ENCODE measurements around the gene GNG11. TPM values are rescaled to one million over a fixed set of nuclear protein-coding genes. Genes with fewer than 3 reads are reported as not detected.

GNG11 gene
- total RNA-seq, result 63.4 and 106 TPM in 2 replicates

DNA sequence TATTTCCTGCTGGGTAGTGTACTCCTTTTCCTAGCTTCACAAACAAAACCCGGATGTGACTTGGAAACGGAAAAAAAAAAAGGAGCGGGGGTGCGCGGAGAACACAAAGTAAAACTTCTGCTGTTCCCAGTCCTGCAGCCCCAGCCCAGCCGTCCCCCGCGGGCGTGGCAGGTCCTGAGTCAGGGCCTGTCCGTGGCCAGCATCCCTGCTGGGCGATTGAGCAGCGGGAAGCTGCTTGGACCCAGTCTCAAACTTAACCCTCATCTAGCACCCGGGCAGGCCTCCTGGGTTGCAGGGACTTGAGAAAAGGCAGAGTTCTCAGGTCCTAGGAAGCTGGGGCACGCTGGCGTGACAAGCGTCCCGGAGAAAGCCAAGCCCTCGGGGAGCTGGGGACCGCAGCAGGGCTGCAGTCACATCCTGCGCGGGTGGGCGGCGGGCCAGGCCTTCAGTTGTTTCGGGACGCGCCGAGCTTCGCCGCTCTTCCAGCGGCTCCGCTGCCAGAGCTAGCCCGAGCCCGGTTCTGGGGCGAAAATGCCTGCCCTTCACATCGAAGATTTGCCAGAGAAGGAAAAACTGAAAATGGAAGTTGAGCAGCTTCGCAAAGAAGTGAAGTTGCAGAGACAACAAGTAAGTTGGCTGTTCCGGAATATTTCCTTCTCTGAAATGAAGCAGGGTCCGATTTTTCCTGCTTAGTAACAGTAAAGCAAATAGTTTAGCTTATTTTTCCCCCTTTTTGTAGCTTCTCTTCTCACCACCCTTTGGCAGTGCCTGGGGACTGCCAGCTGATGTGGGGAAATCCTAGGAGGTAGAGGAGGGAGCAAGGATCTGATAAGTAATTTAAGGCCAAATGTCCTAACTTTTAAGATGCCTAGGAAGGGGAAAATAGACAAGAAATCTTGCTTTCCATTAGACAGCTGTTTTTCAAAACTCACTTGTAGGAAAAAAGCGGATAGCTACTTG, at the start of gene GNG11:
GNG11 (plus strand) TSS at position 129 of the 960 bp plus-strand sequence; CDS start at position 532, 403 bp downstream.

DNA sequence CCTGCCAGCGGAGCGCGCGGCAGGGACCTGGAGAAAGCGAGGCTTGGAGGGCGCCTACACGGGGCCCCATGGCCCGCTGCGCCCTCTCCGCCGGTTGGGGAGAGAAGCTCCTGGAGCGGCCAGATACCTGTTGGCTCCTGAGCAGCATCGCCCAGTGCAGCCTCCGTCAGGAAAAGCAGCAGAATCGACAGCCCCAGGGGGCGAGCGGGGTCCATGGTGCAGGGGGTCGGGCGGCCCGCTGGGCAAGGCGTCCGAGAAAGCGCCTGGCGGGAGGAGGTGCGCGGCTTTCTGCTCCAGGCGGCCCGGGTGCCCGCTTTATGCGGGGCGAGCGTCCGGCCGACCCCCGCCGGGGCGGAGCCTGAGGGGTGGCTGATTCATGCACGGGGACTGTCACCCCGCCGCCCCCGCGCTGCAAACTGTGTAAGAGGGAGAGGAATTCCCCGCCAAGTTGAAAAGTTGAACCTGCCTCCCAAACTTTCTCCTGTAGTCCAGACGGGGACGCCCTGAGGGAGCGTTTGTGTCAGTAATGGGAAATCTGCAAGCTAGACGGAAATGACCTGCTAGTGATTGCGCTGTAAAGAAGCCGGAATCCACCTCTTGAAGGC, 31.0 kb upstream of the GNG11 start, which contains the start of gene TFPI2:
TFPI2 (minus strand) TSS at position 290 of the 605 bp plus-strand sequence; CDS start at position 215, 75 bp downstream.

DNA sequence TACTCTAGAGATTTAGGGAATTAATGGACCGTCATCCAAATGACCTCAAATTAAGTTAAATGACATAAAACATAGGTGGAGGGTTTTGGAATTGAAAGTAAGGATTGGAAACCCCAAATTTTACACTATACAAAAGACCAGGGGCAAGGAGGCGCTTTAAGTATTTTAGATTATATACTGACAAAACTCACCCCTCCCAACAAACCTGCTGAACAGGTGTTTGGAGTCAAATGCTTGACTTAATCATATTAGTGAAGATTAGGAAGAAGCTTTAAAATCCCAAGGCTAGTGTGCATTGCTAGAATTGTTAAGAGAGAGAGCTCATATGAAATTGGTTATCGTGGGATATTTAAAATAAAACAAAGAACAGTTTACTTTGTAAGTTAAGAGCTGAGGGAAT, 15.3 kb upstream of the GNG11 start, which contains the start of gene GNGT1:
GNGT1 (plus strand) TSS at position 301 of the 400 bp plus-strand sequence. CDS start 180 bp downstream, outside the sequence.

Other genes with a start within 250 kb of the GNG11 start
- 380 and 620 TPM in 2 replicates for gene TFPI2, start 31.0 kb upstream of the GNG11 start, total RNA-seq
- not detected in 2 replicates for gene GNGT1, start 15.2 kb upstream of the GNG11 start, total RNA-seq
- 44.7 and 66.6 TPM in 2 replicates for gene BET1, start 82.6 kb downstream of the GNG11 start, total RNA-seq